GM19468 (cell line): ENCODE measurements around the gene CARD11.

Experiments
- ATAC-seq: cut with Tn5 transposase; IDR thresholded peaks from one replicate; pipeline ENCODE4 v1.9.1; 2021; ENCODE audit warnings: mild to moderate bottlenecking, moderate library complexity, moderate number of reproducible peaks; ENCODE audit not compliant: unreplicated experiment; ENCODE audit errors: extremely low read depth

The CARD11 gene

DNA sequence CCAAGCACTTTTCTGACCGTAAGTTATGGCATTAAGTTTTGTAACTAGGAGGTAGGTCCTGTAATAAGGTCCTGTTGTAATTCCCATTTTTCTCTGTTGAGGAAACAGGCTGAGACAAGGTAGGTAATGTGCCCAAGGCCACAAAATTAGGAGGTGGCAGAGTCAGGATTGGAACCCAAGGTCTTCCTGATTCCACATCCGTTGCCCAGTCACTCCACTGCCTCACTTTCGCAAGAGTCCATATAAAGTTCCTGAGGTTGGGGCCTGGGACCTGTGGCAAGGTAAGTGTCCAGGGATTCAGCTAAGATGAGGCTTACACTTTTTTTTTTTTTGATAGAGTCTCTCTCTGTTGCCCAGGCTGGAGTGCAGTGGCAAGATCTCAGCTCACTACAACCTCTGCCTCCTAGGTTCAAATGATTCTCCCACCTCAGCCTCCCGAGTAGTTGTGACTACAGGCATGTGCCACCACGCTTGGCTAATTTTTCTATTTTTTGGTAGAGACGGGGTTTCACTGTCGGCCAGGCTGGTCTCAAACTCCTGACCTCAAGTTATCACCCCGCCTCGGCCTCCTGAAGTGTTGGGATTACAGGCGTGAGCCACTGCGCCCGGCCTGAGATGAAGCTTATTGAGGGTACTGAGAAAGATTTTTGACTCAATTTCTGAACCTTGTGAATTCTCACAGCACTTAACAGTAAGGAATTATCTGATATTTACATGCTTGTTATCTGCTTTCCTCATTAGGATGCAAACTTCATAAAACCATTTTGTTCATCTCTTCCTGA lies 179.3 kb downstream of the CARD11 start:
- ATAC-seq: no peak

DNA sequence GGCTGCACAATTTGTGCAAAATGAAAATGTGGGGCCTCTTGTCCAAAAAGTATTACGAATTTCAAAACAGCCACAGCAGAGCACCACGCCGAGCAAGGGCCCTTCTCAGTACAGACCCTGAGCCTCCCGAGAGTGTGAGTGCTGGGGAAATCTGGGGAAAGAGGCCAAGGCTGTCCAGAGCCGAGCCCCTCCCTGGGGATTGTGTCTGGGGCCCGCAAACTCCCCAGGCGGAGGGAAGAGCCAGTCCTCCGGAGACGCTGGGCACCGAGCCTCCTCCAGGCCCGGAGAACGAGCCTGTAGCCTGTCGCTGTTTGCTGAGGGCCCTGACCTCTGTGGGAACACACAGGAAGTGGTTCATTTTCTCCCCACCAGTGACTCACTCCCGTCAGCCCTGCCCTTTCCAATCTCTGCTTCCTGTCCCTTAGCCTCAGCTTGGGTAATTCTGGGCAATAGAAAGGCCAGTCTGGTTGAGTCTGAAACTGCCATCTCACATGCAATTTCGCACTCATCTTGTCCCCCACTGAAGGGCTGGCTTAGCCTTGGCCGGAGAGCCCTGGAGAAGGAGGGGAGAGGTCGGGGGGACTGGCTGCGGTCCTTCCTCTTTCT lies 180.1 kb downstream of the CARD11 start:
- ATAC-seq: peak; percentile 93

DNA sequence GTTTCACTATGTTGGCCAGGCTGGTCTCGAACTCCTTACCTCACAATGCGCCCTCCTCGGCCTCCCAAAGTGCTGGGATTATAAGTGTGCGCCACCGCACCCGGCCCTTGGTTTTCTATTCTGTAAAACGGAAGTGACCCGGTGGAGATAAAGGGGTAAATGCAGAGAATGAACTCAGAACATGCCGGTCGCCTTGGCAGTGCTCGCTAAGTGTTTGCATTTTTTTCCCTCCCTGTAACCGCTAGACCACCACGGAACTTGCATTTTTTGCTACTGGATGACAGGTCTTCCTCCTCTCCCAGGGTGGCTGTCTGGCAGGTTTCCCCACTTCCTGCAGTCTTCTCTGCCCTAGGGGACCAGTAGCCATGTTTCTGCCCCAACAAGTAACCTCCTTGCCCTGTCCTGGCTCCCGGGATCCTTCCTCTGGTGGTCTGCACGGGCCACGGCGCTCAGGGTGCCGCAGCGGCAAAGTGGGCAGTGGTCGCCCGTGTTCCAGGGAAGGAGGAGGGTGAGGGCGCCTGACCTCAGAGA lies 180.8 kb downstream of the CARD11 start:
- ATAC-seq: no peak

DNA sequence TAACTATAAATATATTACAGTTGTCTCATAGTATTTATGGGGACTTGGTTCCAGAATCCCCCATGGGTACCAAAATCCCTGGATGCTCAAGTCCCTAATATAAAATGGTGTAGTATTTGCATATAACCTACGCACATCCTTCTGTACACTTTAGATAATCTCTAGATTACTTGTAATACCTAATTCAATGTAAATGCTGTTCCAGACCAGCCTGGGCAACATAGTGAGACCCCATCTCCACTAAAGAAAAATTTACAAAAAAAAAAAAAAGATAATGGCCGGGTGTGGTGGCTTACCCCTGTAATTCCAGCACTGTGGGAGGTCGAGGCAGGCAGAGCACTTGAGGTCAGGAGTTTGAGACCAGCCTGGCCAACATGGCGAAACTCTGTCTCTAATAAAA lies 182.2 kb downstream of the CARD11 start:
- no peak for ATAC-seq

DNA sequence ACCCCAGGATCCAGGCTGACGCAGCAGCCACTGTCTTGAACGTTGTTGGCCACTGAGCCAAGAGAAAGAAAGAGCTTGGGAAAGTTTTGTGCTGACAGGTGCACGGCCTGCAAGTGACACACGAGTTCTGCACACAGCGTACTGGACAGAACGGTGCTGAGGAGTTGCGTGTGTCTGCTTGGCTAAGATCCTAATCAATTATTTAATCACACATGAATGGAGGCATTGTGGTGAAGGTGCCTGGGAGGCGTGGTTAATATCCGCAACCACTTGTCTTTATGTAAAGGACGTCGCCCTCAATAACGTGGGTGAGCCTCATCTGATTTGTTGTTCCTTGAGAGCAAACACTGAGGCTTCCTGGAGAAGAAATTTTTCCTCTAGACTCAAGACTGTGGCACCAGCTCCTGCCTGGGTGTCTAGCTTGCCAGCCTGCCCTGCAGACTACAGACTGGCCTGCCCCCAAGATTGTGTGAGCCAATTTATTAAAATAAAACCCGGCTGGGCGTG lies 183.0 kb downstream of the CARD11 start:
- ATAC-seq: no peak

DNA sequence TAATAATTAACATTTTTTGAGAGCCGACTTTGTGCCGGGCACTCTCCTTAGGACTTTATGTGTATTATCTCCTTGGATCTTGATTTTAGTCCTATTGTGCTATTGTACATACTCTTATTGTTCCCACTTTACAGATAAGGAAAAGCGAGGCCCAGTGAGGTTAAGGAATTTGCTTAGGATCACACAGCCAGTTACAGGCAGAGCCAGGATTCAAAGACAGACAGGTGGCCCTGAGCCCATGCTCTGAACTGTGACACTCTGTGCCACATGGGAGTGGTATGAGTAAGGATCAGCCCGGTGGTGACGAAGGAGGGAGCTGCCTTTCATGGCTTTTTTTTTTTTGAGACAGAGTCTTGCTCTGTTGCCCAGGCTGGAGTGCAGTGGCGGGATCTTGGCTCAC lies 183.7 kb downstream of the CARD11 start:
- ATAC-seq: no peak

DNA sequence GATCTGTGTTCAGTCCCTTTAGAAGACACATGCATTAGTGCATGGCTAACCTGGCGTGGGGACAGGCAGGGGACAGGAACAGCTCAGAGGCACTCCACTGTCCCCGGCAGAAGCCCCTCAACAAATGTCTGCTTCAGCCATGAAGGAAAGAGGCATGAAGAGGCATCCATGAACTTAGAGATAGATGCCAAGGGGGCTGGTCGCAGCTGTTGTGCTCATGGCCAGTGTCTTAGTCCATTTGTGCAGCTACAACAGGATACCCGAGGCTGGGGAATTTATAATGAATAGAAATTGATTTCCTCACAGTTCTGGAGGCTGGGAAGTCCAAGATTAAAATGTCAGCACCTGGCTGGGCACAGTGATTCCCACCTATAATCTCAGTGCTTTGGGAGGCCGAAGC lies 185.0 kb downstream of the CARD11 start:
- no peak for ATAC-seq

DNA sequence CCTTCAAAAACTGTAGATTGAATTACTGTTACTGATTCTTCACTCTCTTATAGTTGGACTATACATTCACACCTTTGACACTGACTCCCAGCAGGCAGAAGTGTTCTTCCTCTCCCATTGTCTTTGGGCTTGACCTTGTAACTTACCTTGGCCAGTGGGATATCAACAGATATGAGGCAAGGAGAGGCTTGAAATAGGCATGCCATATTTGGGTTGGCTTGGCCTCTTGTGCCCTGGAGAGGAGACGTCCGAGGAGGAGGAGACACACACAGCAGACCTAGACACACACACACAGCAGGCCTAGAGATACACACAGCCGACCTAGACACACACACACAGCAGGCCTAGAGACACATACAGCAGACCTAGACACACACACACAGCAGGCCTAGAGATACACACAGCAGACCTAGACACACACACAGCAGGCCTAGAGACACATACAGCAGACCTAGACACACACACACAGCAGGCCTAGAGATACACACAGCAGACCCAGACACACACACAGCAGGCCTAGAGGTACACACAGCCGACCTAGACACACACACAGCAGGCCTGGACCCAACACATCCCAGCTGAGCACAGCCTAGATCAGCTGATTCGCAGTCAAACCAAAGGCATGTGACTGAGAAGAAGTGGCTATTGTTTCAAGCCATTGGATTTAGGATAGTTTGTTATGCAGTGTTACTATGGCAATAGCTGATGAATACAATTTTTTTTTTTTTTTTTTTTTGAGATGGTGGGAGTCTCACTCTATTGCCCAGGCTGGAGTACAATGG lies 187.1 kb downstream of the CARD11 start:
- no peak for ATAC-seq
